ENCODE results near the gene SUSD1. TPM values are rescaled to one million over a fixed set of nuclear protein-coding genes. Genes with fewer than 3 reads are reported as not detected.
"Not testable (repeated sequence)": the region's sequence is repeated elsewhere in the genome, so short reads cannot be mapped to it uniquely, and the experiment has no call there.

The SUSD1 gene
- total RNA-seq, 6 donors from 2014 or later: 15.5 to 29.5 (median 20.4) TPM

DNA sequence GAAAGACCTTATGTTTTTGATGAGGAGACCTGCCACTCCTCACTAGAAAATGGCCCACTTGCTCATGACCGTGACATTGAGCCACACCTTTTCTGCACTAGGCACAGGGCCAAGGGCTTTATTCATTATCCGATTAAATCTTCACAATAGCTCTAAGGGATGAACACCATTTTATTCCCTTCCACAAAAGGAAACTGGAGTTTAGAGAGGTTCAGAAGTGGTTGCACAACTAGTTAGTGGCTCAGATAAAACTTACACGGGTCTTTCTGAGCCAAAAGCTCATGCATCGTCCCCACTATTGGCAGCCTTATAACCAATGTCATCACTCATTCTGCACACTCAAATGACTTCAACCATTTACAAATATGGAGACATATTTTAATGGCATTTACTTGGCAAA, 39.4 kb downstream of the SUSD1 start:
- no peak for ATAC-seq (ENCODE audit: low FRiP score in 2 of 2)

DNA sequence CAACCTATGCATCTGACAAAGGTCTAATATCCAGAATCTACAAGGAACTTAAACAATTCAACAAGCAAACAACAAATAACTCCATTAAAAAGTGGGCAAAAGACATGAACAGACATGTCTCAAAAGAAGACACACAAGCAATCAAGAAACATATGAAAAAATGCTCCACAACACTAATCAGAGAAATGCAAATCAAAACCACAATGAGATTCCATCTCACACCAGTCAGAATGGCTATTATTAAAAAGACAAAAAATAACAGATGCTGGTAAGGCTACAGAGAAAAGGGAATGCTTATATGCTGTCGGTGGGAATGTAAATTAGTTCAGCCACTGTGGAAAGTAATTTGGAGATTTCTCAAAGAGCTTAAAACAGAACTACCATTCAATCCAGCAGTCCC, 41.3 kb downstream of the SUSD1 start:
- not testable (repeated sequence) for H3K4me3 ChIP-seq; H3K9me3 ChIP-seq; DNase-seq; ATAC-seq (ENCODE audit: low FRiP score in 2 of 2); H3K36me3 ChIP-seq; H3K4me1 ChIP-seq; H3K27me3 ChIP-seq; H3K27ac ChIP-seq
- WGBS, 2 donors: 96 to 98% methylated on average over 1 of the region's 1 CpG

More for the DNA sequence above, 39.4 kb downstream of the SUSD1 start:
- Histone ChIP-seq H3K27me3 (no peaks in the 10 kb centered on the region), H3K36me3 (peaks cover 0 to 2% (median 0%) of the 10 kb centered on the region in 4 donors), H3K9me3 (no peaks in the 10 kb centered on the region), H3K4me1 (no peaks in the 10 kb centered on the region), H3K27ac (no peak overlapping the region), H3K4me3 (no peak overlapping the region)
- no peak for TF ChIP-seq EP300 (IDR thresholded peaks at IDR 0.05)
- no peak for TF ChIP-seq CTCF (IDR thresholded peaks at IDR 0.05)
- TF ChIP-seq POLR2AphosphoS5 (IDR thresholded peaks at IDR 0.05): no peak
- no peak for TF ChIP-seq POLR2A (IDR thresholded peaks at IDR 0.05)
- DNase-seq: no peak
- WGBS, 2 donors: 51 to 56% methylated on average over 4 of the region's 4 CpGs

- H3K27ac ChIP-seq: no peak overlapping the region
- 98 to 99% methylated on average over 3 of the region's 3 CpGs for WGBS, 2 donors
- no peaks in the 10 kb centered on the region for H3K27me3 ChIP-seq
- DNase-seq (no peak), ATAC-seq (ENCODE audit: low FRiP score in 2 of 2) (no peak)
- H3K4me1 ChIP-seq: no peaks in the 10 kb centered on the region
- H3K36me3 ChIP-seq: no peaks in the 10 kb centered on the region
- no peaks in the 10 kb centered on the region for H3K9me3 ChIP-seq
- TF ChIP-seq EP300 (IDR thresholded peaks at IDR 0.05): no peak
- TF ChIP-seq POLR2AphosphoS5 (IDR thresholded peaks at IDR 0.05): no peak
- TF ChIP-seq CTCF (IDR thresholded peaks at IDR 0.05): no peak
- no peak for TF ChIP-seq POLR2A (IDR thresholded peaks at IDR 0.05)
- H3K4me3 ChIP-seq: no peak overlapping the region
Measured at GRCh38 chr9:112132356-112132755, 42.7 kb downstream of the SUSD1 start.

DNA sequence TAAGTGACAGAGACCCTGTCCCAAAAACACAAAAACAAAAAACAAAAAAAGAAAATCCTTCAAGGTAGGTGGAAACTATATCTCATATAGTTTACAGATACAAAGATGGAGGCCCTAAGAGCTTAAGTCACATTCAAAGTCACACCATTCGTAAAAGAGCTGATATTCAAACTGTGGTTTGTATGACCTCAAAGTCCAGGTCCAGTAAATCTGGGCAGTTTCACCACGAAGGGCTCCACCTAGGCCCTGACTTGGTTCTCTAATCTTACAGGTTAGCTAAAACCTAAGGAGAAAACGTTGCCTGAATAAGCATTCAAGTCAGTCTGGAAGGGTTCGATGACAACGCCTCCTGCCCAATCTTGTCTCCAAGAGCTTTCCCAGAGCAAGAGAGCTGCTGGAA, 44.1 kb downstream of the SUSD1 start:
- no peak for DNase-seq
- no peak for TF ChIP-seq POLR2AphosphoS5 (IDR thresholded peaks at IDR 0.05)
- H3K4me3 ChIP-seq: no peak overlapping the region
- no peak overlapping the region for H3K27ac ChIP-seq
- H3K36me3 ChIP-seq: no peaks in the 10 kb centered on the region
- H3K9me3 ChIP-seq: no peaks in the 10 kb centered on the region
- 88 to 89% methylated on average over 5 of the region's 5 CpGs for WGBS, 2 donors
- ATAC-seq (ENCODE audit: low FRiP score in 2 of 2): no peak
- H3K27me3 ChIP-seq: no peaks in the 10 kb centered on the region
- no peaks in the 10 kb centered on the region for H3K4me1 ChIP-seq

DNA sequence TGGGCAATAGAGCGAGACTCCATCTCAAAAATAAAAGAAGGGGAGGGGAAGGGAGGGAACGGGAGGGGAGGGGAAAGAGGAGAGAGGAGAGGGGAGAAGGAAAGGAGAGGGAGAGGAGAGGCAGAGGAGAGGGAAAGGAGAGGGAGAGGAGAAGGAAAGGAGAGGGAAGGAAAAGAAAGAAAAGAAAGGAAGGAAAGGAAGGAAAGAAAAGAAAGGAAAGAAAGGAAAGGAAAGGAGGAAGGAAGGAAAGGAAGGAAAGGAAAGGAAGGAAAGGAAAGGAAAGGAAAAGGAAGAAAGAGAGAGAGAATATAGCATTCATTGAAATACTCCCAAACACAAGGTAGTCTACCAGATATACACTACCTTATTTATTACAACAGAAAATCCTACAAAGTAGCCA, 44.8 kb downstream of the SUSD1 start:
- H3K9me3 ChIP-seq: no peaks in the 10 kb centered on the region
- DNase-seq: no peak
- no peak overlapping the region for H3K27ac ChIP-seq
- TF ChIP-seq CTCF (IDR thresholded peaks at IDR 0.05) (no peak), EP300 (IDR thresholded peaks at IDR 0.05) (no peak), POLR2AphosphoS5 (IDR thresholded peaks at IDR 0.05) (no peak), POLR2A (IDR thresholded peaks at IDR 0.05) (no peak)
- 82 to 96% methylated on average over 2 of the region's 2 CpGs for WGBS, 2 donors
- H3K27me3 ChIP-seq: no peaks in the 10 kb centered on the region
- H3K4me1 ChIP-seq: no peaks in the 10 kb centered on the region
- H3K4me3 ChIP-seq: no peak overlapping the region
- no peak for ATAC-seq (ENCODE audit: low FRiP score in 2 of 2)
- no peaks in the 10 kb centered on the region for H3K36me3 ChIP-seq

GRCh38 chr9:112129246-112129645, 45.9 kb downstream of the SUSD1 start:
- TF ChIP-seq EP300 (IDR thresholded peaks at IDR 0.05) (no peak), POLR2A (IDR thresholded peaks at IDR 0.05) (no peak), POLR2AphosphoS5 (IDR thresholded peaks at IDR 0.05) (no peak), CTCF (IDR thresholded peaks at IDR 0.05) (no peak)
- no peak for DNase-seq
- Histone ChIP-seq H3K27me3 (no peaks in the 10 kb centered on the region), H3K9me3 (no peaks in the 10 kb centered on the region), H3K4me1 (no peaks in the 10 kb centered on the region), H3K36me3 (peaks cover 0 to 1% (median under 1%) of the 10 kb centered on the region in 4 donors), H3K4me3 (no peak overlapping the region), H3K27ac (no peak overlapping the region)
- no peak for ATAC-seq (ENCODE audit: low FRiP score in 2 of 2)
- WGBS, 2 donors: 93 to 95% methylated on average over 6 of the region's 6 CpGs

DNA sequence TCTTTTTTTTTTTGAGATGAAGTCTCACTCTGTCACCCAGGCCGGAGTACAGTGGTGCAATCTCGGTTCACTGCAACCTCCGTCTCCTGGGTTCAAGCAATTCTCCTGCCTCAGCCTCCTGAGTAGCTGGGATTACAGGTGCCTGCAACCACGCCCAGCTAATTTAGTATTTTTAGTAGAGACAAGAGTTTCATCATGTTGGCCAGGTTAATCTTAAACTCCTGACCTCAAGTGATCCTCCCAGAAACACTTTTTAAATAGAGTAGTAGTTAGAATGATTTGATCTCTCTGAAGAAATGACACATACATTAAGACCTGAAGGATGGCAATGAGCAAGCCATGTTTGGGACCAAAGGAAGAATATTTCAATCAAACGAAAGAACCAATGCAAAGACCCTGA, 46.7 kb downstream of the SUSD1 start:
- not testable (repeated sequence) for DNase-seq; H3K36me3 ChIP-seq; H3K27me3 ChIP-seq; H3K4me1 ChIP-seq; H3K4me3 ChIP-seq; ATAC-seq (ENCODE audit: low FRiP score in 2 of 2); H3K9me3 ChIP-seq; H3K27ac ChIP-seq
- 92 to 94% methylated on average over 5 of the region's 5 CpGs for WGBS, 2 donors

Data from upper lobe of left lung (tissue), 6 donors.